Activated T-helper 1 cell treated with anti-CD3 and anti-CD28 coated beads, Interleukin-2, amount 50 U/mL, for 16 hours (primary cell): ENCODE results near the gene TAS1R3.

ENCODE experiments used
- DNase-seq, 2 donors: peaks; one replicate each; pipeline ENCODE4 v3.0.0-alpha.2; 2020; ENCODE audit warnings: low read depth in 1 of 2, low spot score in 1 of 2

Gene TAS1R3

DNA sequence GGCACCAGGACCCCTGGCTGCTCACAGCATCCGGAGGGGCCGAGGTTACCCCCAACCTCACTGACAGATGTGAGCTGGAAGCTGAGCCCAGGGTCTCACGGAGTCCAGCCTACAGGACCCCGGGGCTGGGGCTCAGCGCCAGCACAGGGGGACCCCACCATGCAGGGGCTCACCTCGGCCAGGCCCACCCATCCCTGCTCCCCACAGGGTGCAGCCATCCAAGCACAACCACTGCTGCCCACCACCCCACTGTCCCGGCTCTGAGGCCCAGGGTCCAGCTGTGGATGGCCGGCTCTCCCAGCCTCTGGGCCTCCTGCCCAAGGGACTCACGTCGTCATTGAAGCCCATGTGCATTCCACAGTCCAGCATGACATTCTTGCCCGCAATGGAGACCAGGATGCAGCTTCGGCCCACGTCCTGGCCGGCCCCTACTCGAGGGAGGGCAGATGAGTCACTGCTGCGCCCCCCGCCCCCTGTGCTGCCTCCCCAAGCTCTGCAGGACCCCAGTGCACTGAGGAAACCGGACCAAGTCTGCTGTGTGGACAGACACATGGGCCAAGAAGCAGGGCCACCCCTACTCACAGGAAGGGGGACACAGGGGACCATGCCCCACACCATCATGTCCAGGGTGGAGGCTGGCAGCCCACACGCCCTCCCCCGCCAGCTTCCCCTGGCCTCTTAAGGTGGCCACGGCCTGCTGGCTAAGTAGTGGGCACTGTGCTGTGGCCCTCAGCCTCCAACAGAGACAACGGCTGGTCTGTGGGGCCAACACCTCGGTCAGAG lies 10.2 kb upstream of the TAS1R3 start:
- DNase-seq = no peak

DNA sequence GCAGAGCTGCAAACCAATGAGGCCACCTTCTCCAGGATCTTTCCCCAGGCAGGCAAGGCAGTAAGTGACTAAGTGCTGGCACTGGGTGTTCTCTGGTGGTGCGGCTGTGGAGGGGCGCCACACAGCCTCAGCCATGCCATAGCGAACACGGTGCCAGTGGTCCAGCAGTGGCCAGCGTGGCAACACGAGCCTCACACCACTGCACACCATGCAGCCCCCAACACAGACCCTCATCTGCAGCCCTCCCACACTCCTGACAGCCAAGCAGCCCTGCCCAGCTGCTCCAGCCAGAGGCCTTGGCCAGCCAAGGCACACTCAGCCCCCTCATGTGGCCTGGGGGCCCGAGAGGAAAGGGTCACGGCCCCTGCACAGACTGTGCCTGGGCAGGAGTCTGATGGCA lies 9.6 kb upstream of the TAS1R3 start:
- no peak for DNase-seq

DNA sequence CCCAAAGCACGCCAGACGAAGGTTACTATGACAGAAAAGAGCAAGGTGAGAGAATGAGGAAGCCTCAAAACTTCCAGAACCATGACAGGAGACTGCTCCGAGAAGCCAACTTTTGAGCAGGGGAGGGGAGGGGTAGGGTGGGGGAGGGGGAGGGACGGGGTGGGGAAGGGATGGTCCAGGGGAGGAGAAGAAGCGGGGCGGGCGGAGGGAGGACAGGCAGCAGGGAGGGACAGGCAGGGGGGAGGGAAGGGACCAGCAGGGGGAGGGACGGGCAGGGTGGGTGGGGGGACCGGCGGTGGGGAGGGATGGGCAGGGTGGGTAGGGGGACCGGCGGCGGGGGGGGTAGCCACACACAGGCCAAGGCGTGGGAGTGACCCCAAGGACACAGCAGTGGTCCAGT lies 8.7 kb upstream of the TAS1R3 start:
- DNase-seq = no peak

DNA sequence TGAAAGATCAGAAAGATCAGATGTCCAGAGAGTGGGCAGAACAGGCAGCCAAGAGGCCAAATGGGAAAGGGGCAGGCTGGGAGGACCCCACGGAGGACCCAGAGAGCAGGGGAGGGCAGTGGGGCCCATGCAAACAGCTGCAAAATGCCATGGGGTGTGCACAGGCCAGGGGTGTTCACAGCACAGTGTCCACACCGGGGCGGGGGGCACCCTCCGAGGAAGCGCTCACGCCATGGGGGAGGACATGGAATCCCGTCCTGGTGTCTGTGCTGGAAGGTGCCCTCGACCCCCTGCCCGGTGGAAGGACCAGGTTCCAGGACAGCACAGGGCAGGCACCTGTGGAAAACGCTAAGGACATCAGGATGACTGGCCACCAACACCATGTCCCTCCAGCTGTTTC lies 8.1 kb upstream of the TAS1R3 start:
- DNase-seq = no peak

DNA sequence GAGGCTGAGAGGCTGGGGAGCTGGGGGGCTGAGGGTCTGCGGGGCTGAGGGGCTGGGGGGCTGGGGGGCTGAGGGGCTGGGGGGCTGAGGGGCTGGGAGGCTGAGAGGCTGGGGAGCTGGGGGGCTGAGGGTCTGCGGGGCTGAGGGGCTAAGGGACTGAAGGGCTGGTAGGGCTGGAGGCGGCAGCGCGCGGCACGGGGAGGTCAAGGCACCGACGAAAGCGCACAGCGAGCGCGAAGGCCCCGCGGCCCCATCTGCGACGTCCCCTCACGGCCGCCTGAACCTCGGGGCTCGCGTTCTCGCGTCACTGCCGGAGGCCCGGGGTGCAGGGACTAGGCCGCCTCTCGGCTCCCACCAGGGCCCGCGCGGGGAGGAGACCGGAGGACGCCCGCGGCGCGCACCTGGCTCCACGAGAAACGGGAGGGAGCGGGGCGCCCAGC lies 7.0 kb upstream of the TAS1R3 start:
- DNase-seq = no peak

DNA sequence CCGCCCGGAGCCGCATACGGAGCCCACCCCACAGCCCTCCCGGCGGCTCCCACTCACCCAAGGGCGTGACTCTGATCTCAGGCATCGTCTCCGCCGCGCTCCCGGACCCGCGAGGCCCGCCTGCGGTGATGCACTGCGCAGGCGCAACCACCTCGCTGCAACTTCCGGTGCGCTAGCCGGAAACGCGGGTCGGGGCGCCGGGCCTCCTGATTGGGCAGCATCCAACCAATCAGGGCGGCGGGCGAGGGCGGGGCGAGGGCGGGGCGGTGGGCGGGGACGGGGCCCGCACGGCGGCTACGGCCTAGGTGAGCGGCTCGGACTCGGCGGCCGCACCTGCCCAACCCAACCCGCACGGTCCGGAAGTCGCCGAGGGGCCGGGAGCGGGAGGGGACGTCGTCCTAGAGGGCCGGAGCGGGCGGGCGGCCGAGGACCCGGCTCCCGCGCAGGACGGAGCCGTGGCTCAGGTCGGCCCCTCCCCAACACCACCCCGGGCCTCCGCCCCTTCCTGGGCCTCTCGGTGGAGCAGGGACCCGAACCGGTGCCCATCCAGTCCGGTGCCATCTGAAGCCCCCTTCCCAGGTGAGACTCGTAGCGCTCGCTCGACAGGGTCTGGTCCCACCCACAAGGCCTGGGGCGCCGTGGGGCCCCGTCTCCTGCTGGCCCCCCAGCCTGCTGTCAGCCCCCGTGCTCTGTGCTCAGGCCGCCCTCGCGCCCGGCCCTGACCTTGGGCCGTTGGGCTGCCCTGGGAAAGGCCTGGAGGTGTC lies 6.4 kb upstream of the TAS1R3 start, which contains the start of the genes CPTP and INTS11:
CPTP (plus strand) TSS at position 279 of the 764 bp plus-strand sequence. CDS start 2,109 bp downstream, outside the sequence.
INTS11 (minus strand) TSS at position 137 of the 764 bp plus-strand sequence; CDS start at position 85, 52 bp downstream.
- peak; percentile 93 to 95 for DNase-seq

DNA sequence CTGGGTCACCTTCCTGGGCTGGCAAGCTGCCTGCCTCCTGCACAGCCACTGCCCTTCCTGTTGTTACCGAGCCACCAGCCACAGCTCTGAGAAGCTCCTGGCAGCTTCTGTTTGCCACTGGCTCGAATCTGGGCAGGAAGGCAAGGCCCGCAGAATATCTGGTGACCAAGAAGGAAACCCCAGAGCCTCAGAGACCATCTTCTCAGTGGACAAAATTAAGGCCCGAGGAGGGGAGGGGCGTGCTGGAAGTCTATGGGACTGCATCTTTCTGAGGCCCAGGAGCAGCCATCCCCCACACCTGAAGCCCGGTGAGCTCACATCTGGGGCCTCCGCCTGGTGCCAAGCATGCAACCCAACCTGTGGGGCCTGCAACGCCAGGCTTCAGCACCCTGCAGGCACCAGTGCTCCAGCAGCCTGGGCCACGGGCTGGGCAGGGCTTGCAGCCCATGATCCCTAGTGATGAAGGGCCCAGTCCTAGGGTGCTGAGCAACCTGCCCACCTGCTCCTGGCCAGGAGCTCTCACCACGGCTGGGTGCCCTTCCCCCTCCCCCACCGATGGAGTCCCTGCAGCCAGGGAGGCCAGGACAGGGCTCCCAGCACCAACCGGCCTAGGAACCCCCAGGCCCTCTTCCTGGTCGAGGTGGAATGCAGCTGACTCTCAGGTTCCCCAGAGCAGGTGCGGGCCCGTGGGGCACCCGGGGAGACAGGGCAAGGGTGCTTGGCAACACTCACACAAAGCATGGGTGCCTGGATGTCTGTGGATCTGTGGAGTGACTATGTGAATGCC lies 5.6 kb upstream of the TAS1R3 start:
- no peak for DNase-seq

DNA sequence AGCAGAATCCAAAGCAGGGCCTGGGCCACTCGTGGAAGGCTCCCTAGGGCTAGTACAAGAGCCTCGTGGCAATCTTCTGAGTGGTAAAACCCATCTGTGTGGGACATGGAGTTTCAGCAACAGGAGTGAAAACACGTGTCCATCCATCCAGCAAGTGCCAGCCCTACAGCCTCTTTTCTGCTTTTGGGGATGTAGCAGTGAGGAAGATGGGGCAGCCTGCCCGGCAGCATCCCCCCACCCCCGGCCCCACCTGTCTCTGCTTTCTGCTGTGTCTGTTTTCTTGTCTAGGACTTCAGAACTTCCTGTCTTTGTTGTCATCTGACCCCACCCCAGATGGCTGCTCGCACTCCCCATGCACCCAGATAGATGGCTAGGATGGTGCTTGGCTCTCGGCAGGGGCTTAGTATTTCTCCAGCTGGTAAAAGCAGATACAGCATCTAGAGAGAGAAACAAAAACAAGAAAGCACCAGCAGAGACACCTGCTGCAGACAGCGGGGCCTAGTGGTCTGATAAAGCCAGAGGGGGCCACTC lies 4.9 kb upstream of the TAS1R3 start:
- no peak for DNase-seq

DNA sequence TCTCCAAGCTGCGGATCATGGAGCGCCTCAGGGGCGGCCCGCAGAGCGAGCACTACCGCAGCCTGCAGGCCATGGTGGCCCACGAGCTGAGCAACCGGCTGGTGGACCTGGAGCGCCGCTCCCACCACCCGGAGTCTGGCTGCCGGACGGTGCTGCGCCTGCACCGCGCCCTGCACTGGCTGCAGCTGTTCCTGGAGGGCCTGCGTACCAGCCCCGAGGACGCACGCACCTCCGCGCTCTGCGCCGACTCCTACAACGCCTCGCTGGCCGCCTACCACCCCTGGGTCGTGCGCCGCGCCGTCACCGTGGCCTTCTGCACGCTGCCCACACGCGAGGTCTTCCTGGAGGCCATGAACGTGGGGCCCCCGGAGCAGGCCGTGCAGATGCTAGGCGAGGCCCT lies 3.8 kb upstream of the TAS1R3 start:
- no peak for DNase-seq

DNA sequence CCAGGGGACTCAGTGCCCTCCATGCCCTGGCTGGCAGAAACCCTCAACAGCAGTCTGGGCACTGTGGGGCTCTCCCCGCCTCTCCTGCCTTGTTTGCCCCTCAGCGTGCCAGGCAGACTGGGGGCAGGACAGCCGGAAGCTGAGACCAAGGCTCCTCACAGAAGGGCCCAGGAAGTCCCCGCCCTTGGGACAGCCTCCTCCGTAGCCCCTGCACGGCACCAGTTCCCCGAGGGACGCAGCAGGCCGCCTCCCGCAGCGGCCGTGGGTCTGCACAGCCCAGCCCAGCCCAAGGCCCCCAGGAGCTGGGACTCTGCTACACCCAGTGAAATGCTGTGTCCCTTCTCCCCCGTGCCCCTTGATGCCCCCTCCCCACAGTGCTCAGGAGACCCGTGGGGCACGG lies 2.8 kb upstream of the TAS1R3 start:
- no peak for DNase-seq

DNA sequence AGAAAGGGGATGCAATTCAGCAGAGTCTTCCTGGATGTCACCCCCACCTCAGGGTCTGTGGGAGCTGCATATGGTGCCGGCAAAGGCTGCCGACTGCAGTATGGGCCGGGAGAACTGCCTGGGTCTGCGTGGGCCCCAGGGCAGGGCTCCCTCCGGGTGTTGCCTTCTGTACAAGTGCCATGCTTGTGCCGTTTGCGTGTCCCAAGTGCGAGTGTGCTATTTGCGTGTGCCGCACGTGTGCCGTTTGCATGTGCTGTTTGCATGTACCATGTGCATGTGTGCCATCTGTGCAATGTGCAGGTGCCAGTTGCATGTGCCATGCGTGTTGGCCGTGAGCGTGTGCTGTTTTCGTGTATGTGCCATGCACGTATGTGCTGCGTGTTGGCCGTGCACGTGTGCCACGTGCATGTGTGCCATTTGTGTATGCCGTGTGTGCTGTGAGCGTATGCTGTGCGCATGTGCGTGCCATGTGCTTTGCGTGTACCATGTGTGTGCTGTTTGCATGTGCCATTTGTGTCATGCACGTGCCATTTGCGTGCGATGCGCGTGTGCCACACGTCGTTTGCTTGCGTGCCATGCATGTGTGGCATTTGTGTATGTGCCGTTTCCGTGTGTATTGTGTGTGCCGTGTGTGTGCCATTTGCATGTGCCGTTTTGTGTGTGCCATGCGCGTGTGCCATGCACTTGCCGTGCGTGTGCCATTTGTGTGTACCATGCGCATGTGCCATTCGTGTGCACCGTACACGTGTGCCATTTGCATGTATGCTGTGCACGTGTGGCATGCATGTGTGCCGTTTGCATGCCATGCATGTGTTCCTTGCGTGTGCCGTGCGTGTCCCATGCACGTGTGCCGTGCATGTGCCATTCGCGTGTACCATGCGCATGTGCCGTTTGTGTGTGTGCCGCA lies 1.5 kb upstream of the TAS1R3 start:
- no peak for DNase-seq

DNA sequence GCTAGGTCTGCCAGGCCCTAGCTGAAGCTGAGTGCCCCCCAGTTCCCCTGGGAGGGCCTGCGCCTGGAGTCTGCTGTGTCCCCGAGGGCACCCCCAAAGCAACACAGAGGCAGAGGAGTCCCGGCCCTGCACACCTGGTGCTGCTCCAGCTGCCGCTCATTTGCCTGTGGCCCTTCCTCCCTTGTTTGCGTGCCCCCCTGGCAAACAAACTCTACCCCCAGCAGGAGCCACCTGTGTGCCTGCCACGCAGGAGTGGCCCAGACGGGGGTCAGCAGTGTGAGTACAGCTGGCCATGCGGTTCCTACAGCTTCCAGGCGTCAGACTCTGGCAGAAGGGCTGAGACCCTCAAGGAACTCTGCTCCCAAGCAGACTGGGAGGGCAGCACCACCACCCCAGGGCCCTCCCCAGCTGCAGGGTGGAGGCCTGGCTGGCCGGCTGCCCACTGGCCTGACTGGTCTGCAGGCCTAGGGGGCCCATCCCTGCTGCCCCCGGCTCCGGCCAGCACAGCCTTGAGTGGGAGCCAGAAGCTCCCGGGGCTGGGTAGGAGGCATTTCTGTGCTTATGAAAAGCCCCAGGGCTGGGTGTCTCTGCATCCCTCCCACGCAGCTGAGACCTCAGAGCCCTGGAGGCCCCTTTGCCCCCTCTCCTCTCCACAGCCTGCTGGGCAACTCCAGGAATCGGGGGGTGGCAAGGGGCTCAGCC lies 563 bp upstream of the TAS1R3 start:
- DNase-seq = no peak

DNA sequence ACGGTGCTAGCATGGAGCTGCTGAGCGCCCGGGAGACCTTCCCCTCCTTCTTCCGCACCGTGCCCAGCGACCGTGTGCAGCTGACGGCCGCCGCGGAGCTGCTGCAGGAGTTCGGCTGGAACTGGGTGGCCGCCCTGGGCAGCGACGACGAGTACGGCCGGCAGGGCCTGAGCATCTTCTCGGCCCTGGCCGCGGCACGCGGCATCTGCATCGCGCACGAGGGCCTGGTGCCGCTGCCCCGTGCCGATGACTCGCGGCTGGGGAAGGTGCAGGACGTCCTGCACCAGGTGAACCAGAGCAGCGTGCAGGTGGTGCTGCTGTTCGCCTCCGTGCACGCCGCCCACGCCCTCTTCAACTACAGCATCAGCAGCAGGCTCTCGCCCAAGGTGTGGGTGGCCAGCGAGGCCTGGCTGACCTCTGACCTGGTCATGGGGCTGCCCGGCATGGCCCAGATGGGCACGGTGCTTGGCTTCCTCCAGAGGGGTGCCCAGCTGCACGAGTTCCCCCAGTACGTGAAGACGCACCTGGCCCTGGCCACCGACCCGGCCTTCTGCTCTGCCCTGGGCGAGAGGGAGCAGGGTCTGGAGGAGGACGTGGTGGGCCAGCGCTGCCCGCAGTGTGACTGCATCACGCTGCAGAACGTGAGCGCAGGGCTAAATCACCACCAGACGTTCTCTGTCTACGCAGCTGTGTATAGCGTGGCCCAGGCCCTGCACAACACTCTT lies 1.1 kb downstream of the TAS1R3 start:
- no peak for DNase-seq

DNA sequence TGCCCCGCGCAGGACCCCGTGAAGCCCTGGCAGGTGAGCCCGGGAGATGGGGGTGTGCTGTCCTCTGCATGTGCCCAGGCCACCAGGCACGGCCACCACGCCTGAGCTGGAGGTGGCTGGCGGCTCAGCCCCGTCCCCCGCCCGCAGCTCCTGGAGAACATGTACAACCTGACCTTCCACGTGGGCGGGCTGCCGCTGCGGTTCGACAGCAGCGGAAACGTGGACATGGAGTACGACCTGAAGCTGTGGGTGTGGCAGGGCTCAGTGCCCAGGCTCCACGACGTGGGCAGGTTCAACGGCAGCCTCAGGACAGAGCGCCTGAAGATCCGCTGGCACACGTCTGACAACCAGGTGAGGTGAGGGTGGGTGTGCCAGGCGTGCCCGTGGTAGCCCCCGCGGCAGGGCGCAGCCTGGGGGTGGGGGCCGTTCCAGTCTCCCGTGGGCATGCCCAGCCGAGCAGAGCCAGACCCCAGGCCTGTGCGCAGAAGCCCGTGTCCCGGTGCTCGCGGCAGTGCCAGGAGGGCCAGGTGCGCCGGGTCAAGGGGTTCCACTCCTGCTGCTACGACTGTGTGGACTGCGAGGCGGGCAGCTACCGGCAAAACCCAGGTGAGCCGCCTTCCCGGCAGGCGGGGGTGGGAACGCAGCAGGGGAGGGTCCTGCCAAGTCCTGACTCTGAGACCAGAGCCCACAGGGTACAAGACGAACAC lies 1.8 kb downstream of the TAS1R3 start:
- DNase-seq = no peak

DNA sequence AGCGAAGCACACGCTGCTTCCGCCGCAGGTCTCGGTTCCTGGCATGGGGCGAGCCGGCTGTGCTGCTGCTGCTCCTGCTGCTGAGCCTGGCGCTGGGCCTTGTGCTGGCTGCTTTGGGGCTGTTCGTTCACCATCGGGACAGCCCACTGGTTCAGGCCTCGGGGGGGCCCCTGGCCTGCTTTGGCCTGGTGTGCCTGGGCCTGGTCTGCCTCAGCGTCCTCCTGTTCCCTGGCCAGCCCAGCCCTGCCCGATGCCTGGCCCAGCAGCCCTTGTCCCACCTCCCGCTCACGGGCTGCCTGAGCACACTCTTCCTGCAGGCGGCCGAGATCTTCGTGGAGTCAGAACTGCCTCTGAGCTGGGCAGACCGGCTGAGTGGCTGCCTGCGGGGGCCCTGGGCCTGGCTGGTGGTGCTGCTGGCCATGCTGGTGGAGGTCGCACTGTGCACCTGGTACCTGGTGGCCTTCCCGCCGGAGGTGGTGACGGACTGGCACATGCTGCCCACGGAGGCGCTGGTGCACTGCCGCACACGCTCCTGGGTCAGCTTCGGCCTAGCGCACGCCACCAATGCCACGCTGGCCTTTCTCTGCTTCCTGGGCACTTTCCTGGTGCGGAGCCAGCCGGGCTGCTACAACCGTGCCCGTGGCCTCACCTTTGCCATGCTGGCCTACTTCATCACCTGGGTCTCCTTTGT lies 2.6 kb downstream of the TAS1R3 start:
- DNase-seq = no peak

DNA sequence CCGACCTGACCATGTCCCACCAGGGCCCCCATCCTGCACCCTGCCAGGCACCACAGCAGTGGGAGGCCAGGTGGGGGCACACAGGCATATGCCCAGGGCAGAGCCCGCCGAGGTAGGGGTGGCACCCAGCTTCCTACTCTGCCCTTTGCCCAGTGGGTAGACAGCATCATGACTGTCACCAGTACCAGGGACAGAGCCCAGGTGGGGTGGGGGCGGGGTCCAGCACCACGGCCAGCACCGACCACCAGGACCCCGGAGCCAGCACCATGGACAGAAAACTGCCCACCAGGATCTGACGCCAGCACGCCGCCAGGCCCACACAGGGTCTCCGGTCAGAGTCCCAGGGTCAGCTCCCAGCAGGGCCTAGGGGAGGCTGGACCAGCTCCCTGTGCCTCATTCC lies 3.8 kb downstream of the TAS1R3 start:
- no peak for DNase-seq

DNA sequence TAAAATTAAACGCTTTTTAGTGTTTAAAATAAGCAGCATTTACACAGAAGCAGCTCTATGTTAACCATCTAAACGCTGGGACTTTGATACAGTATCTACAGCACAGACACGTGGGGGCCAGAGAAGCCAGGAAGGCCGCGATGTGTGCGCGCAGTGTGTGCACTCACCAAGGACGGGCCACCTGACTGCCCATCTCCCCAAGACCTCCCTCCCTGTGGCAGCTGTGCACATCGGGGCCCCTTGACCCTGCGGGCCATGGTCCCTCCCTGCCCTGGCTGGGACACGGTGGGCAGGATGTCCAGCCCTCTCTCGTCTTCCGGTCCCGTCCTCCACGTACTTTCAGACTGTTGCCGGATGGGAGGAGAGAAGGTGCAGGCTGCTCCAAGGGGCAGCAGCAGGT lies 4.2 kb downstream of the TAS1R3 start:
- no peak for DNase-seq

DNA sequence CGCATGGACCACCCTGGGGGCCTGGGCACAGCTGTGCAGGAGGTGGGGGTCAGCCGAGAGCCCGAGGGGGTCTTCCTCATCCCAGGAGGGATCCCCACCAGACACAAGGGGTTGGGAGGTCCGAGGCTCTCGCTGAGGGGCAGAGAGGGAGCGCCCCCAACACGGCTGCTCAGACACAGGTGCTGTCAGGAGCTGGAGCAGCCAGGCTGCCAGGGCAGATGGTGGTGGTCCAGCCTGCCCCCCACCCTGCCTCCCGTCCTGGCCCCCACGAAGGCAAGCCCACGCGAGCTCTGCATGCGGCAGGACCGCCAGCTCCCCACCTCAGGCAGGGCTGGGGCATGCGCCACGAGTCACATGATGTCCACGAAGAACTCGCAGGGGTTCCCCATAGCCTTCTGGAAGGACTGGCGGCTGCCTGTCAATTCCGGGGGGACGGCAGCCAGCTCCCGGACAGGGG lies 4.7 kb downstream of the TAS1R3 start:
- no peak for DNase-seq
